Heart right ventricle (tissue), 16 donors: ENCODE measurements around the gene PCDHGC4. TPM values are rescaled to one million over a fixed set of nuclear protein-coding genes. Genes with fewer than 3 reads are reported as not detected.

Experiments
- ATAC-seq, 8 donors: fragments of 200-7000 bp; cut with Tn5 transposase; one replicate each; pipeline ENCODE4 v1.9.1; 2020; ENCODE audit warnings: mild to moderate bottlenecking in 8 of 8, moderate library complexity in 8 of 8, moderate number of reproducible peaks in 1 of 8
- DNase-seq, 2 donors: peaks; one replicate each; pipeline ENCODE4 v3.0.0-alpha.2; 2020
- H3K27ac ChIP-seq, 10 donors: fragments of 200-600 bp; sonication (generic) in 2 of 10; one replicate each; pipeline versions ENCODE4 v1.5.0 to v1.8.0; 2020 to 2022; ENCODE audit warnings: mild to moderate bottlenecking in 3 of 10
- H3K27me3 ChIP-seq, 7 donors: fragments of 200-600 bp; one replicate each; pipeline ENCODE4 v1.8.0; 2021 to 2022; ENCODE audit warnings: mild to moderate bottlenecking in 2 of 7
- H3K36me3 ChIP-seq, 9 donors: fragments of 200-600 bp; sonication (generic) in 1 of 9; one replicate each; pipeline versions ENCODE4 v1.5.0 to v1.8.0; 2020 to 2022; ENCODE audit warnings: mild to moderate bottlenecking in 2 of 9
- H3K4me1 ChIP-seq, 9 donors: fragments of 200-600 bp; sonication (generic) in 1 of 9; one replicate each; pipeline versions ENCODE4 v1.5.0 to v1.8.0; 2020 to 2022; ENCODE audit warnings: mild to moderate bottlenecking in 4 of 9
- H3K4me3 ChIP-seq, 10 donors: fragments of 200-600 bp; sonication (generic) in 2 of 10; one replicate each; pipeline versions ENCODE4 v1.5.0 to v1.8.0; 2020 to 2022; ENCODE audit warnings: mild to moderate bottlenecking in 7 of 10, moderate library complexity in 2 of 10
- H3K9me3 ChIP-seq, 11 donors: fragments of 200-600 bp in 10 of 11; sonication (generic) in 2 of 11; one replicate each; pipeline versions ENCODE4 v1.5.0 to v1.8.0; 2013 to 2022; ENCODE audit warnings: mild to moderate bottlenecking in 2 of 11, control low read depth in 1 of 11, moderate library complexity in 1 of 11
- WGBS, 2 donors: extraction: QIAGEN DNeasy Blood & Tissue Kit; methylation state at CpG; one replicate each; pipeline ENCODE4 v1.1.7; 2013; ENCODE audit warnings: inconsistent platforms in 1 of 2; 5-methylcytosine and 5-hydroxymethylcytosine counted together
- intact Hi-C, 10 donors: fragments of 100-400 bp; cut with DNase I; formaldehyde crosslinking; loops; one replicate each; pipeline versions ENCODE4 v1.11.1 to v1.14.2; 2022
- polyA plus RNA-seq, 2 donors: library from polyadenylated mRNA; stranded (reverse); fragments of 200-250 nt; gene quantifications; one replicate each; pipeline ENCODE4 v1.2.3, GENCODE V29; 2013
- total RNA-seq, 10 donors: library from RNA; stranded (reverse); fragmentation: NEBNext Ultra II Directional in 3 of 10; extraction: Animal tissue kit (Norgen Biotek cat#: 25700) in 3 of 10; gene quantifications; one replicate each; pipeline versions ENCODE4 v1.2.1 to v1.2.4, GENCODE V29; 2021 to 2023
- TF ChIP-seq, protein P1 (sequence below), 9 donors: fragments of 200-600 bp; sonication (generic) in 2 of 9; IDR thresholded peaks; one replicate each; pipeline versions ENCODE4 v1.5.0 to v1.8.0; 2021 to 2022; ENCODE audit warnings: antibody characterized with exemption in 9 of 9, mild to moderate bottlenecking in 5 of 9, moderate library complexity in 1 of 9
- donor health status: Arrhythmogenic right ventricular cardiomyopathy.
- donor health status: ischemic (EF 13 %, LVEDD 7.1; RV severe dilation, severe dysfunction).
- donor health status: healthy with polysubstance abuse.
- donor health status: DM: no; HTN: yes; CAD: no.
- donor health status: DM: no; HTN: no; CAD: no.
- donor health status: ischemic (EF 25% LVEDD 6.9; RV normal size, moderate dysfunction).
- donor health status: ischemic (EF 25% LVEDD 5.7; RV mildly dilated, moderate dysfunction).
- donor health status: healthy.
- donor health status: DM: yes; HTN: yes; CAD: no.
- donor health status: Ischemic cardiomyopathy.
- donor health status: ischemic (EF 35%, LVEDD 5.7; RV mildly dilated, moderate dysfunction).
- donor health status: nonischemic (EF 11% LVEDD 7.7; RV severe dilation, severe dysfunction).
- donor health status: DM: yes; HTN: yes; CAD: no.
- donor health status: PGD.
- donor health status: ischemic (EF 29% LVEDD 5.4; RV normal size, mild dysfunction).
- donor health status: nonischemic (EF 23%, LVEDD 6.1; RV moderate dilation, normal function).

PCDHGC4 gene
- total and polyA plus RNA-seq, 12 donors, result 0.12 to 5.0 (median 3.1) TPM

DNA sequence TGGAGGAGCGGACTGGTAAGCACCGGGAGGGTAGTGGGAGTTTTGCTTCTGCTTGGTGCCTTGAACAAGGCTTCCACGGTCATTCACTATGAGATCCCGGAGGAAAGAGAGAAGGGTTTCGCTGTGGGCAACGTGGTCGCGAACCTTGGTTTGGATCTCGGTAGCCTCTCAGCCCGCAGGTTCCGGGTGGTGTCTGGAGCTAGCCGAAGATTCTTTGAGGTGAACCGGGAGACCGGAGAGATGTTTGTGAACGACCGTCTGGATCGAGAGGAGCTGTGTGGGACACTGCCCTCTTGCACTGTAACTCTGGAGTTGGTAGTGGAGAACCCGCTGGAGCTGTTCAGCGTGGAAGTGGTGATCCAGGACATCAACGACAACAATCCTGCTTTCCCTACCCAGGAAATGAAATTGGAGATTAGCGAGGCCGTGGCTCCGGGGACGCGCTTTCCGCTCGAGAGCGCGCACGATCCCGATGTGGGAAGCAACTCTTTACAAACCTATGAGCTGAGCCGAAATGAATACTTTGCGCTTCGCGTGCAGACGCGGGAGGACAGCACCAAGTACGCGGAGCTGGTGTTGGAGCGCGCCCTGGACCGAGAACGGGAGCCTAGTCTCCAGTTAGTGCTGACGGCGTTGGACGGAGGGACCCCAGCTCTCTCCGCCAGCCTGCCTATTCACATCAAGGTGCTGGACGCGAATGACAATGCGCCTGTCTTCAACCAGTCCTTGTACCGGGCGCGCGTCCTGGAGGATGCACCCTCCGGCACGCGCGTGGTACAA lies 8.5 kb upstream of the PCDHGC4 start:
- peak; percentile 66 to 69 for DNase-seq
- TF ChIP-seq, protein P1, sequence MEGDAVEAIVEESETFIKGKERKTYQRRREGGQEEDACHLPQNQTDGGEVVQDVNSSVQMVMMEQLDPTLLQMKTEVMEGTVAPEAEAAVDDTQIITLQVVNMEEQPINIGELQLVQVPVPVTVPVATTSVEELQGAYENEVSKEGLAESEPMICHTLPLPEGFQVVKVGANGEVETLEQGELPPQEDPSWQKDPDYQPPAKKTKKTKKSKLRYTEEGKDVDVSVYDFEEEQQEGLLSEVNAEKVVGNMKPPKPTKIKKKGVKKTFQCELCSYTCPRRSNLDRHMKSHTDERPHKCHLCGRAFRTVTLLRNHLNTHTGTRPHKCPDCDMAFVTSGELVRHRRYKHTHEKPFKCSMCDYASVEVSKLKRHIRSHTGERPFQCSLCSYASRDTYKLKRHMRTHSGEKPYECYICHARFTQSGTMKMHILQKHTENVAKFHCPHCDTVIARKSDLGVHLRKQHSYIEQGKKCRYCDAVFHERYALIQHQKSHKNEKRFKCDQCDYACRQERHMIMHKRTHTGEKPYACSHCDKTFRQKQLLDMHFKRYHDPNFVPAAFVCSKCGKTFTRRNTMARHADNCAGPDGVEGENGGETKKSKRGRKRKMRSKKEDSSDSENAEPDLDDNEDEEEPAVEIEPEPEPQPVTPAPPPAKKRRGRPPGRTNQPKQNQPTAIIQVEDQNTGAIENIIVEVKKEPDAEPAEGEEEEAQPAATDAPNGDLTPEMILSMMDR (IDR thresholded peaks at IDR 0.05), result no peak
- Histone ChIP-seq H3K27me3 (peaks cover 0 to 51% (median 0%) of the 10 kb centered on the region in 7 donors), H3K4me3 (peak overlapping the region; percentile 51 to 80 (median 62)), H3K9me3 (no peaks in the 10 kb centered on the region), H3K27ac (peak overlapping the region; percentile 67 to 93 (median 87)), H3K36me3 (peaks cover 0 to 19% (median 0%) of the 10 kb centered on the region in 9 donors), H3K4me1 (peaks cover 7 to 58% (median 45%) of the 10 kb centered on the region in 9 donors)
- intact Hi-C loops, result loop anchor here in 8 of 10 donors (1.0 to 5.0 kb wide), 6 partner anchors 34 to 84 kb away; no protein-coding TSS in a partner anchor
- ATAC-seq, result peak; percentile 50 to 79 (median 69)
- WGBS, 2 donors, result 1% methylated on average over 58 of the region's 58 CpGs

DNA sequence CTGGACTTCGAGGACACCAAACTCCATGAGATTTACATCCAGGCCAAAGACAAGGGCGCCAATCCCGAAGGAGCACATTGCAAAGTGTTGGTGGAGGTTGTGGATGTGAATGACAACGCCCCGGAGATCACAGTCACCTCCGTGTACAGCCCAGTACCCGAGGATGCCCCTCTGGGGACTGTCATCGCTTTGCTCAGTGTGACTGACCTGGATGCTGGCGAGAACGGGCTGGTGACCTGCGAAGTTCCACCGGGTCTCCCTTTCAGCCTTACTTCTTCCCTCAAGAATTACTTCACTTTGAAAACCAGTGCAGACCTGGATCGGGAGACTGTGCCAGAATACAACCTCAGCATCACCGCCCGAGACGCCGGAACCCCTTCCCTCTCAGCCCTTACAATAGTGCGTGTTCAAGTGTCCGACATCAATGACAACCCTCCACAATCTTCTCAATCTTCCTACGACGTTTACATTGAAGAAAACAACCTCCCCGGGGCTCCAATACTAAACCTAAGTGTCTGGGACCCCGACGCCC lies 7.7 kb upstream of the PCDHGC4 start:
- DNase-seq (no peak), ATAC-seq (peak in 1 of 8 donors; percentile 1)
- TF ChIP-seq, protein P1 (IDR thresholded peaks at IDR 0.05), result no peak
- Histone ChIP-seq H3K4me3 (peak overlapping the region; percentile 51 to 80 (median 62)), H3K27me3 (peaks cover 0 to 51% (median 0%) of the 10 kb centered on the region in 7 donors), H3K4me1 (peaks cover 7 to 66% (median 46%) of the 10 kb centered on the region in 9 donors), H3K9me3 (no peaks in the 10 kb centered on the region), H3K27ac (peak overlapping the region in 9 of 10 donors; percentile 75 to 93 (median 87)), H3K36me3 (peaks cover 0 to 14% (median 0%) of the 10 kb centered on the region in 9 donors)
- intact Hi-C loops, result loop anchor here in 8 of 10 donors (2.0 to 5.0 kb wide), 5 partner anchors 35 to 84 kb away; no protein-coding TSS in a partner anchor
- WGBS, 2 donors, result 40 to 41% methylated on average over 24 of the region's 24 CpGs

DNA sequence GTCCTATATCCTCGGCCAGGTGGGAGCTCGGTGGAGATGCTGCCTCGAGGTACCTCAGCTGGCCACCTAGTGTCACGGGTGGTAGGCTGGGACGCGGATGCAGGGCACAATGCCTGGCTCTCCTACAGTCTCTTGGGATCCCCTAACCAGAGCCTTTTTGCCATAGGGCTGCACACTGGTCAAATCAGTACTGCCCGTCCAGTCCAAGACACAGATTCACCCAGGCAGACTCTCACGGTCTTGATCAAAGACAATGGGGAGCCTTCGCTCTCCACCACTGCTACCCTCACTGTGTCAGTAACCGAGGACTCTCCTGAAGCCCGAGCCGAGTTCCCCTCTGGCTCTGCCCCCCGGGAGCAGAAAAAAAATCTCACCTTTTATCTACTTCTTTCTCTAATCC lies 7.0 kb upstream of the PCDHGC4 start:
- 63 to 64% methylated on average over 13 of the region's 13 CpGs for WGBS, 2 donors
- Histone ChIP-seq H3K4me3 (peak overlapping the region in 9 of 10 donors; percentile 51 to 80 (median 61)), H3K36me3 (peaks cover 0 to 14% (median 0%) of the 10 kb centered on the region in 9 donors), H3K27me3 (peaks cover 0 to 51% (median 0%) of the 10 kb centered on the region in 7 donors), H3K9me3 (no peaks in the 10 kb centered on the region), H3K4me1 (peaks cover 7 to 73% (median 52%) of the 10 kb centered on the region in 9 donors), H3K27ac (peak overlapping the region in 1 of 10 donors; percentile 2)
- ATAC-seq (no peak), DNase-seq (no peak)
- intact Hi-C loops, result loop anchor here in 8 of 10 donors (2.0 to 5.0 kb wide), 5 partner anchors 34 to 83 kb away; no protein-coding TSS in a partner anchor
- TF ChIP-seq, protein P1 (IDR thresholded peaks at IDR 0.05), result no peak

DNA sequence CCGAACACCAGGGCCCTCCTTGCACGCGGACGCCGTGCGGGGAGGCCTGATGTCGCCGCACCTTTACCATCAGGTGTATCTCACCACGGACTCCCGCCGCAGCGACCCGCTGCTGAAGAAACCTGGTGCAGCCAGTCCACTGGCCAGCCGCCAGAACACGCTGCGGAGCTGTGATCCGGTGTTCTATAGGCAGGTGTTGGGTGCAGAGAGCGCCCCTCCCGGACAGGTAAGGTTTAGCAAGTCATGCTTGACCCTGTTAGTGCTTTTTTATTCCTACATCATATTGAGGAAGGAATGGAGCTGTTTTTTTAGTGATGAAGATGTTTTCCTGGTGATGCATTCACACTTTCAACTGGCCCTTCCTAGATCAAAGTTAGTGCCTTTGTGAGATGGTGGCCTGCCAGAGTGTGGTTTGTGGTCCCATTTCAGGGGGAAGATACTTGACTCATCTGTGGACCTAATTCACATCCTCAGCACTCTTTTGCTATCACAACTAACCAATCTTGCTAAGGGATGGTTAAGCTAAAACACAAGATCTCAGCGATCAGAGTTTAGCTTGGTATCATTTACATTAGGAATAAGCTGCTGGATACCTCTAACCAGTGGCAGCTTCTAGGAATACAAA lies 6.4 kb upstream of the PCDHGC4 start:
- H3K27ac ChIP-seq, result peak overlapping the region in 1 of 10 donors; percentile 2
- peaks cover 7 to 79% (median 57%) of the 10 kb centered on the region in 9 donors for H3K4me1 ChIP-seq
- intact Hi-C loops, result loop anchor here in 6 of 10 donors (5.0 kb wide), 3 partner anchors 34 to 44 kb away; no protein-coding TSS in a partner anchor
- H3K4me3 ChIP-seq, result peak overlapping the region in 9 of 10 donors; percentile 51 to 80 (median 61)
- no peaks in the 10 kb centered on the region for H3K9me3 ChIP-seq
- WGBS, 2 donors, result 52 to 57% methylated on average over 20 of the region's 20 CpGs
- ATAC-seq, result no peak
- H3K36me3 ChIP-seq, result peaks cover 0 to 14% (median 0%) of the 10 kb centered on the region in 9 donors
- TF ChIP-seq, protein P1 (IDR thresholded peaks at IDR 0.05), result no peak
- DNase-seq, result no peak
- H3K27me3 ChIP-seq, result peaks cover 0 to 57% (median 0%) of the 10 kb centered on the region in 7 donors
